HG03520 (cell line): ENCODE data around the gene EXOC2.

Source experiments
- ATAC-seq: cut with Tn5 transposase; IDR thresholded peaks from one replicate; pipeline ENCODE4 v1.9.1; 2021; ENCODE audit warnings: mild to moderate bottlenecking, moderate library complexity; ENCODE audit not compliant: unreplicated experiment

Gene EXOC2

GRCh38 chr6:449486-450419, 243.2 kb downstream of the EXOC2 start:
- no peak for ATAC-seq

DNA sequence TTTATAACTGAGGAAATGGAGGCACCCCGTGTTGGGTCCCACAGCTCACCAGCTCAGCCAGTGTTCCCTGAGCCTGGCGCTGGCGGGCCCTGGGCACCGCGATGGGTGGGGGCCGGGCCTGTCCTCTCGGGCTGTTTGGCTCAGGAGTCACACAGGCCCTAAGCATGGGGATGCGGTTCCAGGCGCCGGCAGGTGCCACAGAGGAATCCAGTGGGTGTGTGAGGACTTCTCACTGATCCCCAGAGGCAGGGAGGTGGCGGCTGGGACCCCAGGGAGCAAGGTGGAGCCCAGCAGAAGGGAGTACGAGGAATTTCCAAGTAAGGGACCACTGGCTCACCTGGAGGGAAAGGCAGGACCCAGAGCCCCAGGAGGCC, 243.9 kb downstream of the EXOC2 start:
- ATAC-seq: no peak

- no peak for ATAC-seq
Observed at GRCh38 chr6:448296-449056, 244.5 kb downstream of the EXOC2 start.

DNA sequence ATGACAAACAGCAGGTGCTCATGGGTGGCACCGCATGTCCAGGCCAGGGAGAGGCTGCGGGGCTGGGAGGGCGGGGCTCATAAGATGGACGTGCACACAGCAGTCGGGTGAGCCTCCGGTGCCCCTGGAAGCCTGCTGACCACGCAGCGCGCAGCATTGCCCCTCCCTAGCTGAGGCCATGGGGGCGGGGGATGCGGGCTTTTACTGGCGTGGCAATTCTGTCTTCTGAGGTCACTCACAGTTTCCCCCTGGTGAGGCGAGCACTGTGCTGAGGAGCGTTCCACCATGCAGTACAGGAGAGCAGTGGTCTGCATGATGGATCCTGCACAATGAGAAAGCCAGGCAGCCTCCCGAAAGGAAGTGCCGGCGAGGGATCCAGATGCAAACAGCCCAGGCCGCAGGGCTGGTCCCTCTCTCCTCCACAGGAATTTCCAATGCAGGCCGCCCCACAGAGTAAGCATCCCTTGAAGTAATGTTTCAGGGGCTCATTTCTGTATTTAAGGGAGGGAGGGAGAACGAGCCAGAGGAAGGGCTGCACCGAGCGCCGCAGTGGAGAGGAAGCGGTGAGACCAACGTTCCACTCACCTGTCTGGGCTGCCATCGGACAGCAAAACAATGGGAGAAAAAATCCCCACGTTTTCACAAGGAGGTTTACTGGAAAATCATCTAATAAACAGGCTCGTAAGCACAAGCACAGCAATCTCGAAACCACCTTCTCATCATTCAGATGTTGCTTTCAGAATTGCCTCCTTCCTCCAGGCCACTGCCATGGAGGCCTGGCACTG, 245.4 kb downstream of the EXOC2 start:
- no peak for ATAC-seq

DNA sequence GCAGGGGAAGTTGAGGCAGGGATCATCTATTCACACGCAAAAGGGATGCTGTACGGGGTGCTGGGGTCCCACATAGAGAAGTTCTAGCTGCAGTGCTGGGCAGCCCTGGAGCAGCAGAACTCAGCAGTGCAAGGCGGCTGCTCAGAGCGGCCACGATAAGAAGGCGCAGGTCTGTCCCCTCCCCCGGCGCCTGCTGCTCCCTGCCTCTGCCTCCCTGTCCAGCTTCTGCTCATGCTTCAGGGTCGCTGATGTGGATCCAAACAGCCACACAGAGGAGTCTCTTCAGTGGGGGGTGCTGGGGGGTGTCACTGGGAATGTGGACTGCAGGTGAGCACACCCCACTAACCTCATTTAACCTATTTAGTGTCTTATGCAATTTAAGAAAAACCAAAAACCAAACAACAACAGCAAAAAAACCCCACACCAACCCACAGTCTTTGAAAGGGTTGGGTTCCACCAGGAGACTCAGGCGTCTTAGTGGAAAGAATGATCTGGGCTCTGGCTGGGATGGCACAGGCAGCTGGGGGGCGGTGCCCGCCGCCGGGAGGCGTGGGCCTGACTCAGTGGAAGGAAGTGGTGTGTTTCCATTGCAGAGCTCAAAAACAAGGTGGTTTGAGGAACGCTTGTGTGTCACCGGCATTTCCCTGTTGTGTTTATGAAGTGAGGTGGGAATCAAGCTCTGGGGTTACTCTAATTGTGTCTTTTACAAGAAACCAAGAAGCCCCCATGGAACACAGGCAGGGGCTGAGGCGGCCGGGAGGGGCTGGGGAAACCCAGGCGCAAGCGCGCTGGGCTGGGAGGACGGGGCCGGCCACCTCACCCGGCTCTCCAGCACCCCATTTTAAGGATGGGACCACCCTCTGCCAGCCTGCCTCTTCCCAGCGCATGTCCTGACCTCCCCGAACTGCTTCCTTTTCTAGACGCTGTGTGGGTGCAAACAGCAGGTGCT, 246.2 kb downstream of the EXOC2 start:
- no peak for ATAC-seq

DNA sequence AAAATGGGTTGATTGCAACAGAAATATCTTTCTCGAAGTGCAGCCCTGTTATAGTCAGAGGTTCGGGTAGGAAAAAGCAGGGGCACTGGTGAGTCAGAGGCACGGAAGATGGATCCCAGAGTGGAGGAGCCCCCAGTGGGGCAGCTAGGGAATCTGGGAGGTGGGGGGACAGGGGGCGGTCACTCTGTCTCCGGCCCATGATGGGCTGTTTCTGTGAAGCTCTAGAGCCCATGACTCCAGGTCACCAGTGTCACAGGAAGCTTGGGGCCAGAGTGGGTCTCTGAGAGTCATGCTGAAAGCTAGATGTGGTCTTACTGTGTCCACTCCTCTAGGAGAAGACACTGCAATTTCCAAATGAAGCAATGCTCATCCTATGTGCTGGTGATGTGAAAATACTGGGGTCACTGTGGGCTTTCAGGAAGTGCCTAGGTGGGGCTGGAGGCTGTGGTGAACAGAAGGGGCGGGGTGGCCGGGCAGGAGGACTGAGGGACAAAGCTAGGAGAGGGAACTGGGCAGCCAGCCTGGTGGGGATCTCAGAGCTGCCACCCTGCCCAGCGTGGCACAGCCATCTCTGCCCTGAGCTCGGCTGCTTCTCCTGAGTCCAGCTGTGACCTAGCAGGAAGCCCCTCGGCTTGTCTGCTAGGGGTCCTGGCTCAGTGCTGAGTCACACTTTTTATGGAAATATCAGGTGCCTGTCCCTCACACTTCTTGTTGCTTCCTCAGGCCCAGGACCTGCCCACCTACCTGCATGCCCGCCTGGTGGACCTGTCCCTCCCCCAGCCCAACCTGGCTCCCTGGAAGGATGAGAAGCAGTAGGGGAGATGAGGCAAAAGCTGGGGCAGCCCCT, 247.1 kb downstream of the EXOC2 start:
- no peak for ATAC-seq

DNA sequence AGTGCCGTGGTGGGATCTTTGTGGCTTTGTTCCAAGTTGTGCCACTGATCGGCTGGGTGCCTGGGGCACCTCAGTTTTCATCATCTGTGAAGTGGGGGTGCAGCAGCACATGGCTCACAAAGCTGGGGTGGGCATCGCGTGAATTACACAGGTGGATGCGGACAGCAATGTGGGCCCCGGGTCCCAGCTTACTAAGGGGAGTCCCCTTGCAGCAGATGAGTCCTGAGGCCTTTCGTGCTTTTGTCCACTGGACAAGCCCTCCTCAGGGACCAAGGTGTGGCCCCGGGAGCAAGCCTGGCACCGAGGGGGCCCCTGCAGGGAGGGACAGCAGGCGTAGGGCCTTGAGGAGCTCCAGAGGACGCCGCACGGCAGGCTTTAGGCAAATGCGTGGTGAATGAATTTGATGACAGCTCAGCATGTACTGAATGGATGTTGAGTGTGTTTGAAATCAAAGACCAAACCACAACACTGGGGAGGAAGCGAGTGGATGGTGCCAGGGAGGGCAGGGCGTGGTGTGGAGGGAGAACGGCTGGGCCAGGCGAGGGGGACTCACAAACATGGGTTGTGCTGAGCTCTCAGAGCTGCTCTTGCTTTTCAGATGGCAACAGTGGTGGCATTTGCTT, 248.2 kb downstream of the EXOC2 start:
- ATAC-seq: no peak

DNA sequence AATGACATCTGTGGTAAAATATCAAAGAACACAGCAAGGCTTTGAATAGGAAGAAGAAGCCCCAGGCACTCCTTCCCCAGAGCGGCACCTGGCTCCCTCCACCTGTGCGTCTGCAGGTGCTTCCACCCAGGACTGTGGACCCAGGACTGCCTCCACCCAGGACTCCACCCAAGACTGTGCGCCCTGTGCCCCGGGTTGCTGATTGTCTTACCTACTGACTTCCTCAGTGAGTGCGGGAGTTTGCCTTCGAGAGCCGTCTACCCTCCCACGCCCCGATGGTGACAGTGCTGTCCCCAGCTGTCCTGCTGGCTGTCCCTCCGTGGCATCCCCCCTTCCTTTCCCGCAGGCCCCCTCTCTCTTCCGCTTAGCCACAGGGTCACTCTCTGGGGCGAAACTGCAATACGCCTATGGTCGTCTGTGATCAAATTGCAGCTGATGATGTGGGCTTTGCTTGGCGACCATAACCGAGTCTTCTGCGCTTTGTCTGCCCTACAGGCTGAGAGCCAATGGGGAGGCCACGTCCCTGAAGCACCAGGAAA, 249.2 kb downstream of the EXOC2 start:
- ATAC-seq: no peak

DNA sequence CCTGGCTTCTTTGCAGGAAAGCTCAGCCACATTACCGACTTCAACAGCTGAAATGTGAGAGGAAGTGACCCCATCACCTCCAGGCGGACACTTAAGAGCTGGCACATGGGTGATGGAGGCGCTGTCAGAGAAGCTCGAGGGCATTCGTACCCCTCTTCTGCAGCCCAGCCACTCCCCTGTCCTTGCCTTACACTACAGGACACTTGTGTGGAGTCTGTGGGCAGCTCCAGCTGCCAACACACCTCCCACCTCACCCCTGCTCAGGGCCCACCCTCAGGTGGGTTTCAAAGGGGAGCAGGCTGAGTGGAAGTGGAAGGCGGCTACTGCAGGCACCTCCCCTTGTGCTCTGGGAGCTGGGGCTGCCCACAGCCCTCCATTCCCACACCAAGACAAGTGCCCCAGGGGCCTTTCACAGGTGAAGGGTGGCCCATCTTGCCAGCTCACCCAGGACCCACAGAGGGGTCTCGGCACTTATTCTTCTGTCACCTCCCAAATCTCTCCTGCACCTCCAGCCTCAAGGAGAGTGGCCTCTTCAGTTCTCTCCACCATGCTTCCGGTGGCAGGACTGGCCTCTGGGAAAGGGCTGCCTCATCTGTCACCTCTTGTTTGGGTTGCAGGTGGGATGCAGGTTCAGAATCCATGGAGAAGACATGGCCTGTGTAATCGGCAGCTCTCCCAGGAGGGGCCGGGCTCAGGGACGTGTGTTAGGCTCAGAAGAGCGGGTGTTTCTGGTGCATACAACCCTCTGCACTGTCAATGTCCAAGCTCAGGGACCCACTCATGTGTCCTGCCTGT, 251.6 kb downstream of the EXOC2 start:
- ATAC-seq: no peak

DNA sequence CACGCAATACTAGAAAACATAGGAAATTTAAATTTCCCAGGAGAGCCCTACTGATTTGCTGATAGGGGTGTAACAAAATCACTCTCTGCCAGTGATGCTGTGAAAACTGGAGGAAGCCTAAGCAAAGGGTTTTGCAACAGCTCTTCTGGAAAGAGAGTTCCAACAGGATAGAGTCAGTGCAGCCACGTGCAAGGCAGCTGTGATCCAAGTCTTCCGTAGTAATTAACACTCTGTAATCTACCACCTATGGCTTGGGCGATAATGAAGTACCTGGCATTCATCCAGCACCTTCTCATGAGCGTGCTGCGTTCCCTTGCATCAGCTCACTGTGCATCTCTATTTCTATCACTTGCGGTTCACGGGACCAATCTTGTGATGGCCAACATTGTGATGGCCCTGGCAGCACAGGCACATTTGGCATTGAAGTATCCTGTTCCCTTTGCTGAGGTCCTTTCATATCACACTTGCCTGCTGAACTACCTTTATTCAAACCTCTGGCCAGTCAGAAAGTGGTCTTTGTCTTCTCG, 253.2 kb downstream of the EXOC2 start:
- ATAC-seq: no peak

- no peak for ATAC-seq
Observed at GRCh38 chr6:438634-439170, 254.2 kb downstream of the EXOC2 start.

DNA sequence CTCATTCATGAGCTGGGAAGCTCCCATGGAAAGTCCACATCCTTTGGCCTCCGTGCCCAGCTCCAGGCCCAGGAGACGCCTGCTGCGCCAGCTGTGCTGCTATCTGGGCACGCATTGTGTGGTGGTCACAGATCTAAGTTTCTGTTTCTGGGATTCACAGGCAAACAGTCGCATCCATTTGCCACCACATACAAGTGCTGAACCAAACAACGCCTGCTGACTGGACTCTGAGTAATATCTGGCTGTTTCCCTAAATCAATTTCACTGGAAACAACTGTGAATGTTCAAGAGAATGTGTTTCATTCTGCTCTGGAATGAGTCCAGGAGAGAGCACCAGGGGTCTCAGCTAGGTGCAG, 255.9 kb downstream of the EXOC2 start:
- no peak for ATAC-seq

GRCh38 chr6:436308-437036, 256.5 kb downstream of the EXOC2 start:
- no peak for ATAC-seq

DNA sequence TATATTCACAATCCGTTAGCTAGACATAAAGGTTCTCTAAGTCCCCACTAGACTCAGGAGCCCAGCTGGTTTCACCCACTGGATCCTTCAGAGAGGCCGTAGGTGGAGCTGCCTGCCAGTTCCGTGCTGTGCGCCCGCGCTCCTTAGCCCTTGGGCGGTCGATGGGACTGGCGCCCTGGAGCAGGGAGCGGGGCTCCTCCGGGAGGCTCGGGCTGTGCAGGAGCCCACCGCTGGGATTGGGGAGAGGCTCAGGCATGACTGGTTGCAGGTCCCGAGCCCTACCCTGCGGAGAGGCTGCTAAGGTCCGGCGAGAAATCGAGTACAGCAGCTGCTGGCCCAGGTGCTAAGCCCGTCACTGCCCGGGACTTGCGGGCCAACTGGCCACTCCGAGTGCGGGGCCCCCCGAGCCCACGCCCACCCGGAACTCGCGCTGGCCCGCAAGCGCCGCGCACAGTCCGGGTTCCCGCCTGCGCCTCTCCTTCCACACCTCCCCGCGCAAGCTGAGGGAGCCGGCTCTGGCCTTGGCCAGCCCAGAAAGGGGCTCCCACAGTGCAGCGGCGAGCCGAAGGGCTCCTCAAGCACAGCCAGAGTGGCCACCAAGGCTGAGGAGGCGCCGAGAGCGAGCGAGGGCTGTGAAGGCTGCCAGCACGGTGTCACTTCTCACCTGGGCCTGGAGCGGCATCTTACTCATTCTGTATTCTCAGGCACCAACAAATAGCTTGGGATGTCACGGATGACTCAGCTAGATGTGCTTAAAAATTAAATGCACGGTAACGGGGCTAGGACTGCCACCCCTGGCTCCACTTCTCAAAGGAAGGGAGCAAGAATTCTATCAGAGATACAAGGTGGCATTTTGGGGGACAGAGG, 257.3 kb downstream of the EXOC2 start:
- no peak for ATAC-seq
